ENCODE measurements around the gene RPL10.

The RPL10 gene

GRCh38 chrX:154397888-154398667 is at the start of gene RPL10:
TSS of gene RPL10 (plus strand) at chrX:154398377. CDS start at chrX:154398520, 143 bp downstream.
- TF ChIP-seq PATZ1 (CRISPR knock-in tag; IDR thresholded peaks at IDR 0.05; ENCODE audit: borderline replicate concordance) (0 out of 2 replicates have a peak, but pooled peaks have one; percentile 16), CSRNP3 (CRISPR knock-in tag; IDR thresholded peaks at IDR 0.05) (no peak), ZNF8 (CRISPR knock-in tag; IDR thresholded peaks at IDR 0.05) (no peak)
- TF ChIP-seq, protein P1, sequence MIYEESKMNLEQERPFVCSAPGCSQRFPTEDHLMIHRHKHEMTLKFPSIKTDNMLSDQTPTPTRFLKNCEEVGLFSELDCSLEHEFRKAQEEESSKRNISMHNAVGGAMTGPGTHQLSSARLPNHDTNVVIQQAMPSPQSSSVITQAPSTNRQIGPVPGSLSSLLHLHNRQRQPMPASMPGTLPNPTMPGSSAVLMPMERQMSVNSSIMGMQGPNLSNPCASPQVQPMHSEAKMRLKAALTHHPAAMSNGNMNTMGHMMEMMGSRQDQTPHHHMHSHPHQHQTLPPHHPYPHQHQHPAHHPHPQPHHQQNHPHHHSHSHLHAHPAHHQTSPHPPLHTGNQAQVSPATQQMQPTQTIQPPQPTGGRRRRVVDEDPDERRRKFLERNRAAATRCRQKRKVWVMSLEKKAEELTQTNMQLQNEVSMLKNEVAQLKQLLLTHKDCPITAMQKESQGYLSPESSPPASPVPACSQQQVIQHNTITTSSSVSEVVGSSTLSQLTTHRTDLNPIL (CRISPR knock-in tag; IDR thresholded peaks at IDR 0.05; ENCODE audit: low read depth), result peak; percentile 42; the same call in 1 of the 2 replicates

GRCh38 chrX:154348646-154349358 is 49.4 kb upstream of the RPL10 start:
- TF ChIP-seq GLIS3 (CRISPR knock-in tag; IDR thresholded peaks at IDR 0.05), result no peak
- no peak for TF ChIP-seq ZFP3 (CRISPR knock-in tag; IDR thresholded peaks at IDR 0.05)
- TF ChIP-seq BACH2 (CRISPR knock-in tag; IDR thresholded peaks at IDR 0.05; ENCODE audit: borderline replicate concordance), result no peak
- TF ChIP-seq ISL1 (CRISPR knock-in tag; IDR thresholded peaks at IDR 0.05), result no peak
- no peak for TF ChIP-seq TCF4 (CRISPR knock-in tag; IDR thresholded peaks at IDR 0.05; ENCODE audit: borderline replicate concordance)
- no peak for TF ChIP-seq ARNTL (CRISPR knock-in tag; IDR thresholded peaks at IDR 0.05; ENCODE audit: borderline replicate concordance, low read depth)
- no peak for TF ChIP-seq ZNF565 (CRISPR knock-in tag; conservative IDR thresholded peaks at IDR 0.05; ENCODE audit: low read depth)
- no peak for TF ChIP-seq RARB (CRISPR knock-in tag; IDR thresholded peaks at IDR 0.05)
- no peak for TF ChIP-seq OSR1 (CRISPR knock-in tag; IDR thresholded peaks at IDR 0.05)
- TF ChIP-seq TOX (CRISPR knock-in tag; IDR thresholded peaks at IDR 0.05; ENCODE audit: borderline replicate concordance), result no peak
- no peak for TF ChIP-seq PPARA (CRISPR knock-in tag; IDR thresholded peaks at IDR 0.05; ENCODE audit: borderline replicate concordance)
- TF ChIP-seq, protein P2, sequence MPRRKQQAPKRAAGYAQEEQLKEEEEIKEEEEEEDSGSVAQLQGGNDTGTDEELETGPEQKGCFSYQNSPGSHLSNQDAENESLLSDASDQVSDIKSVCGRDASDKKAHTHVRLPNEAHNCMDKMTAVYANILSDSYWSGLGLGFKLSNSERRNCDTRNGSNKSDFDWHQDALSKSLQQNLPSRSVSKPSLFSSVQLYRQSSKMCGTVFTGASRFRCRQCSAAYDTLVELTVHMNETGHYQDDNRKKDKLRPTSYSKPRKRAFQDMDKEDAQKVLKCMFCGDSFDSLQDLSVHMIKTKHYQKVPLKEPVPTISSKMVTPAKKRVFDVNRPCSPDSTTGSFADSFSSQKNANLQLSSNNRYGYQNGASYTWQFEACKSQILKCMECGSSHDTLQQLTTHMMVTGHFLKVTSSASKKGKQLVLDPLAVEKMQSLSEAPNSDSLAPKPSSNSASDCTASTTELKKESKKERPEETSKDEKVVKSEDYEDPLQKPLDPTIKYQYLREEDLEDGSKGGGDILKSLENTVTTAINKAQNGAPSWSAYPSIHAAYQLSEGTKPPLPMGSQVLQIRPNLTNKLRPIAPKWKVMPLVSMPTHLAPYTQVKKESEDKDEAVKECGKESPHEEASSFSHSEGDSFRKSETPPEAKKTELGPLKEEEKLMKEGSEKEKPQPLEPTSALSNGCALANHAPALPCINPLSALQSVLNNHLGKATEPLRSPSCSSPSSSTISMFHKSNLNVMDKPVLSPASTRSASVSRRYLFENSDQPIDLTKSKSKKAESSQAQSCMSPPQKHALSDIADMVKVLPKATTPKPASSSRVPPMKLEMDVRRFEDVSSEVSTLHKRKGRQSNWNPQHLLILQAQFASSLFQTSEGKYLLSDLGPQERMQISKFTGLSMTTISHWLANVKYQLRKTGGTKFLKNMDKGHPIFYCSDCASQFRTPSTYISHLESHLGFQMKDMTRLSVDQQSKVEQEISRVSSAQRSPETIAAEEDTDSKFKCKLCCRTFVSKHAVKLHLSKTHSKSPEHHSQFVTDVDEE (CRISPR knock-in tag; IDR thresholded peaks at IDR 0.05), result no peak
- no peak for ATAC-seq

More at GRCh38 chrX:154397888-154398667, at the start of gene RPL10:
- ATAC-seq, result peak; percentile 56

DNA sequence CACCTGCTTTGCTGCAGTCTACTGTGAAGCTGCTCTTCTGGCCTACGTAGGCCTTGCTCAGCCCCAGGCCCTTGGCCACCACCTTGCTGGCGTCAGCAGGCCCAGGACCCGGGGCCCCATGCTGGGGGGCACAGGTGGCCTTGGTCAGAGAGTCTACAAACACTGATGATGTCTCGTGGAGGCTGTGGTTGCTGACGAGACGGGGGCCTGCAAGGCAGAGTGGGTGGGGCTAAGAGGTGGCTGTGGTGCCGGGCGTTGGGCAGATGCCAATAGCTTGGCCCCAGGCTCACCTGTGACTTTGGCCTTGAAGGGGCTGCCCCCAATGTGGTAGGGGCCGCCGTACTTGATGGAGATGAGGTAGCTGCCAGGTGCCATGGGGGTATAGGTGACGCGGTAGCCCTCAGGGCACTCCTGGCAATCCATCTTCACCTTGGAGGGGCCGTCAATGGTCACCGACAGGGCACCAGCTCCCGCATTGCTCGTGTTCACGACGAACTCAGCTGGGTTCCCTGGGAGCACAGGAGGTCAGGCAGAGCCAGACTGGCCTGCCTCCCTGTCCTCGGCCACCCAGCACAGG is 48.7 kb upstream of the RPL10 start:
- no peak for ATAC-seq
- TF ChIP-seq ESRRG (CRISPR knock-in tag; IDR thresholded peaks at IDR 0.05), result no peak
- TF ChIP-seq PATZ1 (CRISPR knock-in tag; IDR thresholded peaks at IDR 0.05; ENCODE audit: borderline replicate concordance), result no peak
- TF ChIP-seq CSRNP3 (CRISPR knock-in tag; IDR thresholded peaks at IDR 0.05), result no peak
- no peak for TF ChIP-seq SNAI2 (CRISPR knock-in tag; IDR thresholded peaks at IDR 0.05)
- no peak for TF ChIP-seq OSR1 (CRISPR knock-in tag; IDR thresholded peaks at IDR 0.05)
- TF ChIP-seq CSDC2 (CRISPR knock-in tag; IDR thresholded peaks at IDR 0.05), result no peak
- TF ChIP-seq POU6F1 (CRISPR knock-in tag; IDR thresholded peaks at IDR 0.05; ENCODE audit: borderline replicate concordance, low read depth), result no peak
- no peak for TF ChIP-seq GLIS3 (CRISPR knock-in tag; IDR thresholded peaks at IDR 0.05)

All from SK-N-SH treated with all-trans-retinoic acid at 6 μM for 48 hours (cell line).